GM23248 (cell line): ENCODE measurements around the gene RNF121.

ENCODE experiments used
- EZH2 ChIP-seq: fragments of 200-600 bp; sonication (generic); IDR thresholded peaks from 2 replicates; pipeline ENCODE4 v1.6.1; 2018; ENCODE audit warnings: antibody characterized with exemption, mild to moderate bottlenecking; ENCODE audit not compliant: insufficient read depth, poor library complexity, severe bottlenecking
- EZH2phosphoT487 ChIP-seq: fragments of 200-600 bp; sonication (generic); IDR thresholded peaks from 2 replicates; pipeline ENCODE4 v1.6.1; 2018; ENCODE audit warnings: antibody characterized with exemption, moderate library complexity, mild to moderate bottlenecking, low read depth; ENCODE audit not compliant: insufficient read depth

- no peak for TF ChIP-seq EZH2phosphoT487
- TF ChIP-seq EZH2 = no peak
Observed at GRCh38 chr11:72038491-72038890, 109.6 kb downstream of the RNF121 start.
